Activated CD4-positive, alpha-beta T cell treated with anti-CD3 and anti-CD28 coated beads, Interleukin-2, amount 50 U/mL, for 16 hours (primary cell): ENCODE measurements around the gene LMF1.
"Not testable (repeated sequence)": the region's sequence is repeated elsewhere in the genome, so short reads cannot be mapped to it uniquely, and the experiment has no call there.

Experiments used
- DNase-seq: peaks from one replicate; pipeline ENCODE4 v3.0.0-alpha.2; 2020

The LMF1 gene

GRCh38 chr16:860891-861290 lies 109.9 kb downstream of the LMF1 start:
- DNase-seq: no peak

GRCh38 chr16:858971-859370 lies 111.8 kb downstream of the LMF1 start:
- not testable (repeated sequence) for DNase-seq

GRCh38 chr16:858441-858840 lies 112.3 kb downstream of the LMF1 start:
- DNase-seq: not testable (repeated sequence)

GRCh38 chr16:856811-857210 lies 114.0 kb downstream of the LMF1 start:
- no peak for DNase-seq

- no peak for DNase-seq
Measured at GRCh38 chr16:856101-856500, 114.7 kb downstream of the LMF1 start.

- DNase-seq: no peak
Measured at GRCh38 chr16:855471-855870, 115.3 kb downstream of the LMF1 start.

GRCh38 chr16:854808-855410 lies 115.9 kb downstream of the LMF1 start:
- no peak for DNase-seq

GRCh38 chr16:853981-854807 lies 116.6 kb downstream of the LMF1 start:
- no peak for DNase-seq

- DNase-seq: no peak
Measured at GRCh38 chr16:853306-853705, 117.5 kb downstream of the LMF1 start.

- DNase-seq: no peak
Measured at GRCh38 chr16:852451-853185, 118.2 kb downstream of the LMF1 start.

GRCh38 chr16:851871-852270 lies 118.9 kb downstream of the LMF1 start:
- no peak for DNase-seq

- no peak for DNase-seq
Measured at GRCh38 chr16:851209-851810, 119.5 kb downstream of the LMF1 start.

- no peak for DNase-seq
Measured at GRCh38 chr16:850668-851067, 120.1 kb downstream of the LMF1 start.

- no peak for DNase-seq
Measured at GRCh38 chr16:848510-849253, 122.1 kb downstream of the LMF1 start.

- no peak for DNase-seq
Measured at GRCh38 chr16:847681-848445, 122.9 kb downstream of the LMF1 start.

- DNase-seq: no peak
Measured at GRCh38 chr16:847151-847550, 123.6 kb downstream of the LMF1 start.

- no peak for DNase-seq
Measured at GRCh38 chr16:845351-845745, 125.4 kb downstream of the LMF1 start.

- DNase-seq: no peak
Measured at GRCh38 chr16:844638-845350, 126.0 kb downstream of the LMF1 start.

GRCh38 chr16:843771-844170 lies 127.0 kb downstream of the LMF1 start:
- DNase-seq: no peak

- DNase-seq: no peak
Measured at GRCh38 chr16:842711-843560, 127.8 kb downstream of the LMF1 start.
